Lower leg skin (tissue), 3 donors: ENCODE data around the gene B4GALT2.

Experiments
- CTCF ChIP-seq, 3 donors: fragments of 450-650 bp; IDR thresholded peaks; one replicate each; pipeline ENCODE4 v1.5.1; 2016; ENCODE audit warnings: antibody characterized with exemption in 3 of 3, mild to moderate bottlenecking in 3 of 3, moderate library complexity in 2 of 3
- POLR2A ChIP-seq, 2 donors: fragments of 450-650 bp; IDR thresholded peaks; one replicate each; pipeline ENCODE4 v1.6.1; 2016 to 2017; ENCODE audit warnings: antibody characterized with exemption in 2 of 2, mild to moderate bottlenecking in 1 of 2, moderate library complexity in 1 of 2

DNA sequence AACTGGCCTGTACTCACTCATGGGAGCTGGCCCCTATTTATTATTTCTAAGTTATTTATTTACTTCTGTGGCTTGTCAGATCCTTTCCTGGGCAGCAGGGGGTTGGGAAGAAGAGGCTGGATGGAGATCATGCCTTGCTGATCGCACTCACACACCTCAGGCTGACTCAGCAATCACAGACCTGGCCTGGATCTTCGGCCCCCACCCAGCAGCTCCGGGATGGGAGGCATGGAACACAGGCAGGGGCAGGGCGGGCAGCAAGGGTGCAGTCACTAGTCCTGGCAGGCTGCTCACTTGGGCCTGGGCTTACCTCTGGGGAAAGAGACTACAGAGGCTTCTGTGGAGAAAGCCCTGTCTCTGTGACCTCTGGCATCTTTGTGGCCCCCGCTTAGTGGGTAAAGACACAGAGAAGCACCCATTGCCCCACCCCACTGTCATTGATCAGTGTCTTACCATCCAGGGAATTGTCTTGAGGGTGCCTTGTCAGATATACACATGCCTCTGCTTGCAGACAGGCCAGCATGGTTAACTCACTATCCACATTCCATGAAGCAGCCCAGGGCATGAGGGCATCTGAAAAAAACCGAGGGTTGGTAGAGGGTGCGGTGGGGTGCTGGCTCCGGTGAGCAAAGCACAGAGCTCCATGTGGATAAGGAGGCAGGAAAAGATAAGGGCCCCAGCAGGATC, 41.7 kb upstream of the B4GALT2 start:
- no peak for TF ChIP-seq CTCF (IDR thresholded peaks at IDR 0.05)
- TF ChIP-seq POLR2A (IDR thresholded peaks at IDR 0.05): no peak
